K562 (cell line): ENCODE results near the gene EFNA2. TPM values are rescaled to one million over a fixed set of nuclear protein-coding genes. Genes with fewer than 3 reads are reported as not detected.

Experiments used
- CHD1 ChIP-seq: fragments of 200-600 bp; sonication (generic); IDR thresholded peaks from one replicate; pipeline ENCODE4 v1.6.1; 2012; ENCODE audit warnings: mild to moderate bottlenecking, moderate library complexity, low read length, inconsistent platforms
- FIP1L1 ChIP-seq: fragments of 200-400 bp; formaldehyde crosslinking; IDR thresholded peaks from 2 replicates; pipeline ENCODE4 v1.6.1; 2018; ENCODE audit warnings: mild to moderate bottlenecking, low read depth, low read length; ENCODE audit not compliant: poor library complexity, severe bottlenecking
- FUS ChIP-seq: fragments of 200-400 bp; formaldehyde crosslinking; optimal IDR thresholded peaks from 2 replicates; pipeline ENCODE3; 2017; ENCODE audit warnings: low read depth, low read length
- GTF2E2 ChIP-seq: fragments of 200-800 bp; sonication (Bioruptor generic); IDR thresholded peaks from 2 replicates; pipeline ENCODE4 v1.6.1; 2016; ENCODE audit warnings: missing genetic modification characterization, missing compliant biosample characterization
- HNRNPH1 ChIP-seq: fragments of 200-400 bp; formaldehyde crosslinking; optimal IDR thresholded peaks from 2 replicates; pipeline ENCODE3; 2017; ENCODE audit warnings: low read depth, mild to moderate bottlenecking, low read length, moderate library complexity
- JUN ChIP-seq, 2 experiments: sonication (generic) in 1 of 2; formaldehyde crosslinking in 1 of 2; IDR thresholded peaks; 2 replicates each; pipeline versions ENCODE4 v1.6.1 to v1.8.0; 2012 to 2022; ENCODE audit warnings: borderline replicate concordance in 2 of 2, mild to moderate bottlenecking in 2 of 2, improper control_type of control experiment in 1 of 2, low read depth in 1 of 2, low read length in 1 of 2, missing genetic modification reagents in 1 of 2
- MCM7 ChIP-seq, 2 experiments: fragments of 450-650 bp; IDR thresholded peaks; 2 replicates each; pipeline ENCODE4 v1.6.1; 2016 to 2018
- NFIC ChIP-seq: fragments of 450-650 bp; IDR thresholded peaks from 2 replicates; pipeline ENCODE4 v1.6.1; 2017; ENCODE audit warnings: mild to moderate bottlenecking, inconsistent platforms
- POLR2H ChIP-seq: IDR thresholded peaks from 2 replicates; pipeline ENCODE4 v1.6.1; 2016; ENCODE audit warnings: missing genetic modification characterization, low read depth, mild to moderate bottlenecking, control low read depth, missing compliant biosample characterization, moderate library complexity
- RBM14 ChIP-seq: fragments of 200-400 bp; formaldehyde crosslinking; IDR thresholded peaks from 2 replicates; pipeline ENCODE4 v1.6.1; 2018; ENCODE audit warnings: low read depth, mild to moderate bottlenecking, low read length, moderate library complexity, borderline replicate concordance; ENCODE audit not compliant: insufficient read depth
- SRSF9 ChIP-seq: fragments of 200-400 bp; formaldehyde crosslinking; IDR thresholded peaks from 2 replicates; pipeline ENCODE4 v1.6.1; 2017; ENCODE audit warnings: low read depth, low read length, borderline replicate concordance
- STAT5A ChIP-seq: IDR thresholded peaks from 2 replicates; pipeline ENCODE4 v1.6.1; 2012; ENCODE audit warnings: low read length, inconsistent platforms, borderline replicate concordance
- U2AF2 ChIP-seq: fragments of 200-400 bp; formaldehyde crosslinking; optimal IDR thresholded peaks from 2 replicates; pipeline ENCODE3; 2017; ENCODE audit warnings: low read depth, mild to moderate bottlenecking, low read length
- ZNF133 ChIP-seq: fragments of 250-450 bp; sonication (Bioruptor Pico); IDR thresholded peaks from 2 replicates; pipeline ENCODE4 v1.4.0; 2020; ENCODE audit warnings: mild to moderate bottlenecking
- ZNF212 ChIP-seq: fragments of 450-650 bp; formaldehyde crosslinking; IDR thresholded peaks from 2 replicates; pipeline ENCODE4 v1.4.0; 2020; ENCODE audit warnings: mild to moderate bottlenecking
- polyA plus RNA-seq, 8 experiments: library from polyadenylated mRNA; depleted of rRNA in 4 of 8; stranded (reverse) in 5 of 8; unstranded in 3 of 8; fragments of >200 nt; fragmentation: Nextera tagmentation in 2 of 8; fragmentation: Illumina TruSeq in 1 of 8; extraction: Ambion mirVana in 2 of 8; extraction: Trizol in 1 of 8; gene quantifications; 2 replicates each; pipeline versions ENCODE4 v1.2.1 to v1.2.3, GENCODE V29; 2011 to 2014; ENCODE audit warnings: inconsistent platforms in 1 of 8, missing spikeins in 1 of 8
- total RNA-seq, 7 experiments: library from RNA; depleted of rRNA in 6 of 7; stranded (reverse); fragments of >200 nt in 6 of 7; fragmentation: Illumina TruSeq in 2 of 7; extraction: Trizol in 2 of 7; gene quantifications; 2 replicates each; pipeline versions ENCODE4 v1.2.1 to v1.2.3, GENCODE V29; 2011 to 2021; ENCODE audit warnings: low replicate concordance in 1 of 7
- TF ChIP-seq, protein P1 (sequence below): fragments of 200-800 bp; sonication (Bioruptor generic); IDR thresholded peaks from 2 replicates; pipeline ENCODE4 v1.6.1; 2016; ENCODE audit warnings: missing genetic modification characterization, missing compliant biosample characterization
- TF ChIP-seq, protein P2 (sequence below): fragments of 250-450 bp; sonication (Bioruptor Pico); IDR thresholded peaks from 2 replicates; pipeline ENCODE4 v1.4.0; 2020; ENCODE audit warnings: borderline replicate concordance
- TF ChIP-seq, protein P3 (sequence below), 2 experiments: fragments of 450-650 bp in 1 of 2; IDR thresholded peaks; 2 replicates each; pipeline ENCODE4 v1.6.1; 2011 to 2017; ENCODE audit warnings: low read depth in 2 of 2, antibody characterized with exemption in 1 of 2, borderline replicate concordance in 1 of 2, low read length in 1 of 2, mild to moderate bottlenecking in 1 of 2, mixed read lengths in 1 of 2; ENCODE audit not compliant: control insufficient read depth in 1 of 2

Gene EFNA2
- total and polyA plus RNA-seq, 9 of the 15 experiments (the other 6 are each of a cell fraction or from before 2014, with no cell fraction given), result 0.11 to 0.44 (median 0.15) TPM; not detected in 6

DNA sequence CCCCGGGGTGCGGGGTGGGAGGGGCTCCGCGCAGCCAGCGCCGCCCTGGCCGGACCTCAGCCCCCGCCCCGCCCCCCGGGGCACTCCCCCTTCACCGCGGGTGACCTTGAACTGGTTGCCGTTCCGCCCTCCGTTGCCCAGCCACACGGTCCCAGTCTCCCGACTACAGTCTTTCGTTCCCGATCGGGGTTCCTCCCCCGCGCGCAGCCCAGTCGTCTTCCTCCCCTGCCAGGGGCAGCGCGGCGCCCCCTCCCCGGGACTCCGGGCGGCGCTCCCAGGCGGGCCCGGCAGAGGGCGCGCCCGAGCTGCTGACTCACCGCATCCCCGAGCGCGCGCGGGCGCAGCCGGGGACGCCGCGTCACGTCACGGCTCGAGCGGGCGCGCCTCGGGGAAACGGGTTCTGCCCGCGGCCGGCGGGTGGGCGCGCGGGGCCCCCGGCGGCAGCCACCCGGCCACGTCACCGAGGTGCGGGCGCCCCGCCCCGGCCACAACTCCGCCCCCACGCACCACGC, 36.8 kb upstream of the EFNA2 start (continued):
- TF ChIP-seq, protein P1, sequence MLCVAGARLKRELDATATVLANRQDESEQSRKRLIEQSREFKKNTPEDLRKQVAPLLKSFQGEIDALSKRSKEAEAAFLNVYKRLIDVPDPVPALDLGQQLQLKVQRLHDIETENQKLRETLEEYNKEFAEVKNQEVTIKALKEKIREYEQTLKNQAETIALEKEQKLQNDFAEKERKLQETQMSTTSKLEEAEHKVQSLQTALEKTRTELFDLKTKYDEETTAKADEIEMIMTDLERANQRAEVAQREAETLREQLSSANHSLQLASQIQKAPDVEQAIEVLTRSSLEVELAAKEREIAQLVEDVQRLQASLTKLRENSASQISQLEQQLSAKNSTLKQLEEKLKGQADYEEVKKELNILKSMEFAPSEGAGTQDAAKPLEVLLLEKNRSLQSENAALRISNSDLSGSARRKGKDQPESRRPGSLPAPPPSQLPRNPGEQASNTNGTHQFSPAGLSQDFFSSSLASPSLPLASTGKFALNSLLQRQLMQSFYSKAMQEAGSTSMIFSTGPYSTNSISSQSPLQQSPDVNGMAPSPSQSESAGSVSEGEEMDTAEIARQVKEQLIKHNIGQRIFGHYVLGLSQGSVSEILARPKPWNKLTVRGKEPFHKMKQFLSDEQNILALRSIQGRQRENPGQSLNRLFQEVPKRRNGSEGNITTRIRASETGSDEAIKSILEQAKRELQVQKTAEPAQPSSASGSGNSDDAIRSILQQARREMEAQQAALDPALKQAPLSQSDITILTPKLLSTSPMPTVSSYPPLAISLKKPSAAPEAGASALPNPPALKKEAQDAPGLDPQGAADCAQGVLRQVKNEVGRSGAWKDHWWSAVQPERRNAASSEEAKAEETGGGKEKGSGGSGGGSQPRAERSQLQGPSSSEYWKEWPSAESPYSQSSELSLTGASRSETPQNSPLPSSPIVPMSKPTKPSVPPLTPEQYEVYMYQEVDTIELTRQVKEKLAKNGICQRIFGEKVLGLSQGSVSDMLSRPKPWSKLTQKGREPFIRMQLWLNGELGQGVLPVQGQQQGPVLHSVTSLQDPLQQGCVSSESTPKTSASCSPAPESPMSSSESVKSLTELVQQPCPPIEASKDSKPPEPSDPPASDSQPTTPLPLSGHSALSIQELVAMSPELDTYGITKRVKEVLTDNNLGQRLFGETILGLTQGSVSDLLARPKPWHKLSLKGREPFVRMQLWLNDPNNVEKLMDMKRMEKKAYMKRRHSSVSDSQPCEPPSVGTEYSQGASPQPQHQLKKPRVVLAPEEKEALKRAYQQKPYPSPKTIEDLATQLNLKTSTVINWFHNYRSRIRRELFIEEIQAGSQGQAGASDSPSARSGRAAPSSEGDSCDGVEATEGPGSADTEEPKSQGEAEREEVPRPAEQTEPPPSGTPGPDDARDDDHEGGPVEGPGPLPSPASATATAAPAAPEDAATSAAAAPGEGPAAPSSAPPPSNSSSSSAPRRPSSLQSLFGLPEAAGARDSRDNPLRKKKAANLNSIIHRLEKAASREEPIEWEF, result no peak
- TF ChIP-seq HNRNPH1 (no peak), MCM7 (IDR thresholded peaks at IDR 0.05) (no peak), RBM14 (no peak), U2AF2 (no peak), FIP1L1 (no peak), JUN (IDR thresholded peaks at IDR 0.05; ENCODE audit: borderline replicate concordance, low read depth, low read length) (peak; percentile 50; the same call in 1 of the 2 replicates), JUN (CRISPR knock-in tag; IDR thresholded peaks at IDR 0.05; ENCODE audit: borderline replicate concordance) (no peak; the same call in 1 of the 2 replicates), ZNF133 (CRISPR knock-in tag) (no peak), GTF2E2 (tag) (no peak), POLR2H (tag) (peak; percentile 50; the same call in 1 of the 2 replicates), FUS (no peak), NFIC (no peak), STAT5A (0 out of 2 replicates have a peak, but pooled peaks have one; percentile 9), SRSF9 (no peak), ZNF212 (CRISPR knock-in tag) (no peak), CHD1 (peak; percentile 16)
- TF ChIP-seq, protein P2, sequence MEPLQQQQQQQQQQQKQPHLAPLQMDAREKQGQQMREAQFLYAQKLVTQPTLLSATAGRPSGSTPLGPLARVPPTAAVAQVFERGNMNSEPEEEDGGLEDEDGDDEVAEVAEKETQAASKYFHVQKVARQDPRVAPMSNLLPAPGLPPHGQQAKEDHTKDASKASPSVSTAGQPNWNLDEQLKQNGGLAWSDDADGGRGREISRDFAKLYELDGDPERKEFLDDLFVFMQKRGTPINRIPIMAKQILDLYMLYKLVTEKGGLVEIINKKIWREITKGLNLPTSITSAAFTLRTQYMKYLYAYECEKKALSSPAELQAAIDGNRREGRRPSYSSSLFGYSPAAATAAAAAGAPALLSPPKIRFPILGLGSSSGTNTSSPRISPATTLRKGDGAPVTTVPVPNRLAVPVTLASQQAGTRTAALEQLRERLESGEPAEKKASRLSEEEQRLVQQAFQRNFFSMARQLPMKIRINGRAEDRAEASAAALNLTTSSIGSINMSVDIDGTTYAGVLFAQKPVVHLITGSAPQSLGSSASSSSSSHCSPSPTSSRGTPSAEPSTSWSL (CRISPR knock-in tag), result no peak
- TF ChIP-seq, protein P3, sequence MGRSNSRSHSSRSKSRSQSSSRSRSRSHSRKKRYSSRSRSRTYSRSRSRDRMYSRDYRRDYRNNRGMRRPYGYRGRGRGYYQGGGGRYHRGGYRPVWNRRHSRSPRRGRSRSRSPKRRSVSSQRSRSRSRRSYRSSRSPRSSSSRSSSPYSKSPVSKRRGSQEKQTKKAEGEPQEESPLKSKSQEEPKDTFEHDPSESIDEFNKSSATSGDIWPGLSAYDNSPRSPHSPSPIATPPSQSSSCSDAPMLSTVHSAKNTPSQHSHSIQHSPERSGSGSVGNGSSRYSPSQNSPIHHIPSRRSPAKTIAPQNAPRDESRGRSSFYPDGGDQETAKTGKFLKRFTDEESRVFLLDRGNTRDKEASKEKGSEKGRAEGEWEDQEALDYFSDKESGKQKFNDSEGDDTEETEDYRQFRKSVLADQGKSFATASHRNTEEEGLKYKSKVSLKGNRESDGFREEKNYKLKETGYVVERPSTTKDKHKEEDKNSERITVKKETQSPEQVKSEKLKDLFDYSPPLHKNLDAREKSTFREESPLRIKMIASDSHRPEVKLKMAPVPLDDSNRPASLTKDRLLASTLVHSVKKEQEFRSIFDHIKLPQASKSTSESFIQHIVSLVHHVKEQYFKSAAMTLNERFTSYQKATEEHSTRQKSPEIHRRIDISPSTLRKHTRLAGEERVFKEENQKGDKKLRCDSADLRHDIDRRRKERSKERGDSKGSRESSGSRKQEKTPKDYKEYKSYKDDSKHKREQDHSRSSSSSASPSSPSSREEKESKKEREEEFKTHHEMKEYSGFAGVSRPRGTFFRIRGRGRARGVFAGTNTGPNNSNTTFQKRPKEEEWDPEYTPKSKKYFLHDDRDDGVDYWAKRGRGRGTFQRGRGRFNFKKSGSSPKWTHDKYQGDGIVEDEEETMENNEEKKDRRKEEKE (IDR thresholded peaks at IDR 0.05; ENCODE audit: borderline replicate concordance in 1 of 2, control insufficient read depth in 1 of 2, low read depth in 2 of 2, low read length in 1 of 2), result 0 out of 4 replicates have a peak, but pooled peaks of 1 of the 2 experiments have one; percentile 37
